H1 (cell line): ENCODE data around the gene MAST2. TPM values are rescaled to one million over a fixed set of nuclear protein-coding genes. Genes with fewer than 3 reads are reported as not detected.

ENCODE experiments used
- CTCF ChIA-PET: fragments of 300-600 bp; sonication (Branson Sonifier 250); formaldehyde crosslinking; loops from one replicate; lab custom pipeline; 2021; ENCODE audit not compliant: partially characterized antibody; lab: Charles Lee
- POLR2A ChIA-PET: fragments of 300-600 bp; sonication (Branson Sonifier 250); formaldehyde crosslinking; loops from one replicate; lab custom pipeline; 2021; ENCODE audit warnings: inconsistent platforms; ENCODE audit not compliant: partially characterized antibody; lab: Charles Lee
- DNase-seq, 2 experiments: peaks; one replicate each; pipeline versions ENCODE4 v3.0.0 to v3.0.0-alpha.2; 2010 to 2022; ENCODE audit warnings: low spot score in 2 of 2, low read depth in 1 of 2, mixed read lengths in 1 of 2
- FAIRE-seq: peaks from 2 replicates; lab custom pipeline; 2011; peaks lifted over from hg19 to GRCh38; lab: Jason Lieb, UNC
- H2AFZ ChIP-seq: 2 replicates; pipeline ENCODE4 v1.8.1; 2012; ENCODE audit warnings: low read length, inconsistent platforms
- H2AK5ac ChIP-seq: 2 replicates; pipeline ENCODE4 v1.6.1; 2013; ENCODE audit warnings: low read depth, low read length
- H2BK120ac ChIP-seq: replicated peaks from 2 replicates; pipeline ENCODE3; 2013; ENCODE audit warnings: low read depth, low read length, inconsistent platforms
- H2BK12ac ChIP-seq: 2 replicates; pipeline ENCODE4 v1.6.1; 2013; ENCODE audit warnings: low read depth, low read length
- H2BK15ac ChIP-seq: 2 replicates; pipeline ENCODE4 v1.6.1; 2013; ENCODE audit warnings: low read length
- H2BK20ac ChIP-seq: 2 replicates; pipeline ENCODE4 v1.6.1; 2013; ENCODE audit warnings: low read length
- H2BK5ac ChIP-seq: 2 replicates; pipeline ENCODE4 v1.6.1; 2013; ENCODE audit warnings: low read depth, low read length
- H3K14ac ChIP-seq: 2 replicates; pipeline ENCODE4 v1.6.1; 2013; ENCODE audit warnings: inconsistent platforms; ENCODE audit not compliant: insufficient read length
- H3K18ac ChIP-seq: 2 replicates; pipeline ENCODE4 v1.6.1; 2013; ENCODE audit warnings: low read length; ENCODE audit errors: extremely low read depth
- H3K23ac ChIP-seq: 2 replicates; pipeline ENCODE4 v1.6.1; 2013; ENCODE audit warnings: inconsistent platforms; ENCODE audit not compliant: insufficient read length
- H3K23me2 ChIP-seq: 2 replicates; pipeline ENCODE4 v1.6.1; 2013; ENCODE audit warnings: low read depth, low read length
- H3K27ac ChIP-seq: 2 replicates; pipeline ENCODE4 v1.6.1; 2011; ENCODE audit warnings: low read depth, low read length, inconsistent platforms
- H3K27me3 ChIP-seq, 4 experiments: replicated peaks in 1 of 4; 1 replicate in 1 of 4; 2 replicates in 3 of 4; pipeline versions ENCODE4 v1.6.1 to v1.8.1; 2011 to 2013; ENCODE audit warnings: low read length in 3 of 4, mild to moderate bottlenecking in 3 of 4, inconsistent platforms in 2 of 4, mixed read lengths in 2 of 4, moderate library complexity in 1 of 4; ENCODE audit not compliant: control insufficient read depth in 3 of 4, insufficient read depth in 3 of 4; ENCODE audit errors: extremely low read depth in 1 of 4
- H3K36me3 ChIP-seq, 4 experiments: 2 replicates each; pipeline versions ENCODE4 v1.6.1 to v1.8.1; 2011 to 2013; ENCODE audit warnings: mild to moderate bottlenecking in 4 of 4, low read length in 3 of 4, moderate library complexity in 2 of 4, control low read depth in 1 of 4, inconsistent platforms in 1 of 4; ENCODE audit not compliant: insufficient read depth in 4 of 4, control insufficient read depth in 2 of 4
- H3K4ac ChIP-seq: replicated peaks from 2 replicates; pipeline ENCODE3; 2013; ENCODE audit warnings: low read length, low read depth, mixed read lengths, inconsistent platforms; ENCODE audit not compliant: insufficient read length
- H3K4me1 ChIP-seq, 4 experiments: replicated peaks in 1 of 4; 1 replicate in 1 of 4; 2 replicates in 3 of 4; pipeline versions ENCODE4 v1.6.1 to v1.8.1; 2011 to 2013; ENCODE audit warnings: low read length in 3 of 4, inconsistent platforms in 2 of 4, mixed read lengths in 1 of 4; ENCODE audit not compliant: insufficient read depth in 4 of 4, control insufficient read depth in 3 of 4
- H3K4me2 ChIP-seq, 2 experiments: 2 replicates each; pipeline versions ENCODE4 v1.6.1 to v1.8.1; 2011 to 2013; ENCODE audit warnings: low read depth in 2 of 2, low read length in 2 of 2, control low read depth in 1 of 2, inconsistent platforms in 1 of 2, mild to moderate bottlenecking in 1 of 2; ENCODE audit not compliant: insufficient read depth in 1 of 2
- H3K4me3 ChIP-seq, 4 experiments: fragments of 200-600, 300-600 bp in 1 of 4; sonication (generic), shearing (Covaris generic), sonication (Bioruptor Twin) in 1 of 4; 2 replicates each; pipeline versions ENCODE4 v1.5.1 to v1.8.1; 2011 to 2016; ENCODE audit warnings: low read length in 4 of 4, low read depth in 3 of 4, control low read depth in 2 of 4, inconsistent platforms in 2 of 4, mild to moderate bottlenecking in 2 of 4, mixed read lengths in 1 of 4, moderate library complexity in 1 of 4; ENCODE audit not compliant: insufficient read depth in 2 of 4; ENCODE audit errors: extremely low read depth in 1 of 4
- H3K56ac ChIP-seq: replicated peaks from 2 replicates; pipeline ENCODE3; 2013; ENCODE audit warnings: low read depth, mild to moderate bottlenecking, mixed read lengths, low read length, inconsistent platforms; ENCODE audit not compliant: insufficient read length
- H3K79me1 ChIP-seq: 2 replicates; pipeline ENCODE4 v1.6.1; 2013; ENCODE audit warnings: low read depth, low read length, control low read depth
- H3K79me2 ChIP-seq, 2 experiments: 2 replicates each; pipeline versions ENCODE4 v1.6.1 to v1.8.1; 2012 to 2013; ENCODE audit warnings: low read length in 2 of 2, mild to moderate bottlenecking in 2 of 2, inconsistent platforms in 1 of 2; ENCODE audit not compliant: insufficient read depth in 2 of 2, control insufficient read depth in 1 of 2
- H3K9ac ChIP-seq, 4 experiments: replicated peaks in 1 of 4; 1 replicate in 1 of 4; 2 replicates in 3 of 4; pipeline versions ENCODE4 v1.6.1 to v1.8.1; 2011 to 2013; ENCODE audit warnings: low read depth in 3 of 4, low read length in 3 of 4, control low read depth in 2 of 4, mild to moderate bottlenecking in 2 of 4, moderate library complexity in 2 of 4, inconsistent platforms in 1 of 4; ENCODE audit errors: extremely low read depth in 1 of 4
- H3K9me3 ChIP-seq, 2 experiments: 2 replicates each; pipeline versions ENCODE4 v1.6.1 to v1.8.1; 2012 to 2013; ENCODE audit warnings: mild to moderate bottlenecking in 2 of 2, moderate library complexity in 2 of 2, control low read depth in 1 of 2, inconsistent platforms in 1 of 2, low read depth in 1 of 2, low read length in 1 of 2, mixed read lengths in 1 of 2; ENCODE audit not compliant: insufficient read depth in 2 of 2
- H4K20me1 ChIP-seq, 2 experiments: replicated peaks in 1 of 2; 2 replicates each; pipeline versions ENCODE3 to v1.8.1; 2011 to 2013; ENCODE audit warnings: inconsistent platforms in 2 of 2, low read length in 2 of 2, mild to moderate bottlenecking in 1 of 2; ENCODE audit not compliant: insufficient read depth in 2 of 2, control insufficient read depth in 1 of 2
- H4K5ac ChIP-seq: 2 replicates; pipeline ENCODE4 v1.6.1; 2013; ENCODE audit warnings: low read length, low read depth, mixed read lengths, inconsistent platforms; ENCODE audit not compliant: insufficient read length
- H4K8ac ChIP-seq: 2 replicates; pipeline ENCODE4 v1.8.0; 2013; ENCODE audit warnings: mild to moderate bottlenecking, moderate library complexity, low read length, inconsistent platforms; ENCODE audit not compliant: insufficient read depth; ENCODE audit errors: extremely low read depth
- H4K91ac ChIP-seq: replicated peaks from 2 replicates; pipeline ENCODE3; 2013; ENCODE audit warnings: low read length, mixed read lengths, inconsistent platforms; ENCODE audit not compliant: insufficient read length
- POLR2AphosphoS5 ChIP-seq: IDR thresholded peaks from 2 replicates; pipeline ENCODE4 v1.6.1; 2011; ENCODE audit warnings: low read depth, low read length
- SIRT6 ChIP-seq: IDR thresholded peaks from one replicate; pipeline ENCODE4 v1.7.1; 2012; ENCODE audit warnings: low read length, inconsistent platforms
- TCF12 ChIP-seq: IDR thresholded peaks from 2 replicates; pipeline ENCODE4 v1.6.1; 2011; ENCODE audit warnings: low read depth, mild to moderate bottlenecking, low read length
- WGBS, 2 experiments: shearing (Covaris generic) in 1 of 2; methylation state at CpG; one replicate each; pipeline versions ENCODE4 v1.1.6 to v1.1.7; 2013 to 2015; ENCODE audit warnings: low lambda C conversion rate in 2 of 2, mixed read lengths in 2 of 2, inconsistent platforms in 1 of 2, low coverage in 1 of 2, missing lambda C conversion rate in 1 of 2; ENCODE audit not compliant: insufficient replicate concordance in 2 of 2, insufficient coverage in 1 of 2, insufficient read length in 1 of 2; ENCODE audit errors: extremely low coverage in 1 of 2, missing lambda C conversion rate in 1 of 2; 5-methylcytosine and 5-hydroxymethylcytosine counted together
- polyA plus RNA-seq, 7 experiments: library from polyadenylated mRNA; depleted of rRNA in 3 of 7; stranded (reverse) in 5 of 7; unstranded in 2 of 7; fragments of >200 nt in 5 of 7; fragments of 200-250 nt in 2 of 7; gene quantifications; 1 replicate in 5 of 7; 2 replicates in 1 of 7; 4 replicates in 1 of 7; pipeline versions ENCODE4 v1.2.1 to v1.2.3, GENCODE V29; 2011 to 2013; ENCODE audit warnings: missing spikeins in 2 of 7, mixed read lengths in 2 of 7
- total RNA-seq: library from RNA; stranded (reverse); fragmentation: NEBNext Ultra II Directional; extraction: Animal tissue kit (Norgen Biotek cat#: 25700); gene quantifications from 2 replicates; pipeline ENCODE4 v1.2.1, GENCODE V29; 2021

MAST2 gene
- total and polyA plus RNA-seq, 2 of the 8 experiments (the other 6 are each of a cell fraction or from before 2014, with no cell fraction given): 20.5 to 35.4 TPM

GRCh38 chr1:46067652-46068051, 264.2 kb downstream of the MAST2 start:
- Histone ChIP-seq H2BK20ac (no peak overlapping the region), H3K4ac (no peak overlapping the region), H3K27me3 (no peaks in the 10 kb centered on the region), H3K27ac (no peak overlapping the region), H2BK120ac (no peak overlapping the region), H3K23ac (no peak overlapping the region), H2BK15ac (no peak overlapping the region), H3K79me2 (no peaks in the 10 kb centered on the region), H4K5ac (no peak overlapping the region), H3K4me1 (no peaks in the 10 kb centered on the region), H4K91ac (no peak overlapping the region), H3K79me1 (no peaks in the 10 kb centered on the region), H3K23me2 (no peaks in the 10 kb centered on the region; the same call in 1 of the 2 replicates), H2AK5ac (no peak overlapping the region), H4K20me1 (no peaks in the 10 kb centered on the region), H2AFZ (no peak overlapping the region), H3K9me3 (no peaks in the 10 kb centered on the region), H2BK12ac (no peak overlapping the region), H3K4me3 (no peak overlapping the region), H2BK5ac (no peak overlapping the region), H3K56ac (no peak overlapping the region), H3K36me3 (no peaks in the 10 kb centered on the region; a peak in 1 of 8 replicates), H3K18ac (no peak overlapping the region), H3K14ac (no peak overlapping the region), H3K4me2 (no peak overlapping the region), H3K9ac (no peak overlapping the region), H4K8ac (no peak overlapping the region)
- 88% methylated on average over 1 of the region's 1 CpG; no CpG with 5 or more reads in 1 of the 2 experiments for whole genome bisulfite sequencing, 2 experiments
- FAIRE-seq: no peak
- ChIA-PET POLR2A (no interaction called here), CTCF (interaction anchor here (1.4 kb wide), 1 partner anchor 140 kb away, joined by 3 read pairs; no protein-coding TSS in a partner anchor)
- TF ChIP-seq TCF12 (no peak), SIRT6 (no peak), POLR2AphosphoS5 (no peak)
- DNase-seq: no peak
